Fibroblast of pulmonary artery (primary cell): ENCODE data around the gene CCDC57.

Experiments
- DNase-seq: peaks from one replicate; pipeline ENCODE4 v3.0.0-alpha.2; 2010; ENCODE audit warnings: low read depth
- H3K4me3 ChIP-seq: replicated peaks from 2 replicates; pipeline ENCODE4 v1.5.1; 2011; ENCODE audit warnings: low read depth, mild to moderate bottlenecking, control low read depth, low read length, moderate library complexity
- TF ChIP-seq, protein P1 (sequence below): IDR thresholded peaks from 2 replicates; pipeline ENCODE4 v1.5.1; 2011; ENCODE audit warnings: mild to moderate bottlenecking, control low read depth, low read length, inconsistent platforms; ENCODE audit errors: missing control alignments

Gene CCDC57

DNA sequence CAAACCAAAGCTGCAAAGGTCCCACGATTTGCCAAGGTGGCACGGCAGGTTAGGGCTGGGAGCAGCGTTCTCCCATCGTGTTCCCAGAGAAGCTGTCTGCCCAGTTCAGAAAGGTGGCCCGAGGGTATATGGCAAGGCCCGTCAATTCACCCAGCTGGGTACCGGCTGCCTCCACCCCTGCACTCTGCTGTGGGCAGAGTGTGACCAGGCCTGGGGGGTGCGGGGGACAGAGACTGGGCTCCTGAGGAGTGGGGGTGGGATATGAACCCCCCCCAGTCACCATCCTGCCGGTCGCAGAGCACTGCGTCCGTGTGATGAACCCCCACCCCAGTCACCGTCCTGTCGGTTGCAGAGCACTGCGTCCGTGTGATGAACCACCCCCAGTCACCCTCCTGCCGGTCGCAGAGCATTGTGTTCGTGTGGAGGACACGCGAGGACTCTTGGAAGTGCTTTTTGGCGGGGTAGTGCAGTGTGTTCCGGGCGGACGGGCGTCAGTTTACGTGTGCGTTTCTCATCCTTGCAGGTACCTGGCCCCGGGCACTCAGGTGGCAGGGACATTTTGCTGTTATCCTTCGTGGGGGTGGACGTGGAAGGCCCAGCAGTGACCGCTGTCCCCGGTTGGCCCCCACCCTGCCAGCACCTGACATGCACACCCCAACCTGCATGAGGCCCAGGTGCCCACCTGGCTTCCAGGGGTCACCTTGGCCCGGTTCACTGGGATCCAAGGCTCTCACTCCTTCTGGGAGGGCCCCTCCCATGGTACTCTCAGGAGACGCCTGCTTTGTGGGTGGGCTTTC, 111.9 kb downstream of the CCDC57 start:
- no peak for DNase-seq
- TF ChIP-seq, protein P1, sequence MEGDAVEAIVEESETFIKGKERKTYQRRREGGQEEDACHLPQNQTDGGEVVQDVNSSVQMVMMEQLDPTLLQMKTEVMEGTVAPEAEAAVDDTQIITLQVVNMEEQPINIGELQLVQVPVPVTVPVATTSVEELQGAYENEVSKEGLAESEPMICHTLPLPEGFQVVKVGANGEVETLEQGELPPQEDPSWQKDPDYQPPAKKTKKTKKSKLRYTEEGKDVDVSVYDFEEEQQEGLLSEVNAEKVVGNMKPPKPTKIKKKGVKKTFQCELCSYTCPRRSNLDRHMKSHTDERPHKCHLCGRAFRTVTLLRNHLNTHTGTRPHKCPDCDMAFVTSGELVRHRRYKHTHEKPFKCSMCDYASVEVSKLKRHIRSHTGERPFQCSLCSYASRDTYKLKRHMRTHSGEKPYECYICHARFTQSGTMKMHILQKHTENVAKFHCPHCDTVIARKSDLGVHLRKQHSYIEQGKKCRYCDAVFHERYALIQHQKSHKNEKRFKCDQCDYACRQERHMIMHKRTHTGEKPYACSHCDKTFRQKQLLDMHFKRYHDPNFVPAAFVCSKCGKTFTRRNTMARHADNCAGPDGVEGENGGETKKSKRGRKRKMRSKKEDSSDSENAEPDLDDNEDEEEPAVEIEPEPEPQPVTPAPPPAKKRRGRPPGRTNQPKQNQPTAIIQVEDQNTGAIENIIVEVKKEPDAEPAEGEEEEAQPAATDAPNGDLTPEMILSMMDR, result no peak
- no peak overlapping the region for H3K4me3 ChIP-seq

GRCh38 chr17:82098939-82099763, 113.5 kb downstream of the CCDC57 start:
- no peak for DNase-seq
- TF ChIP-seq, protein P1, result no peak
- peak overlapping the region; percentile 52 for H3K4me3 ChIP-seq

DNA sequence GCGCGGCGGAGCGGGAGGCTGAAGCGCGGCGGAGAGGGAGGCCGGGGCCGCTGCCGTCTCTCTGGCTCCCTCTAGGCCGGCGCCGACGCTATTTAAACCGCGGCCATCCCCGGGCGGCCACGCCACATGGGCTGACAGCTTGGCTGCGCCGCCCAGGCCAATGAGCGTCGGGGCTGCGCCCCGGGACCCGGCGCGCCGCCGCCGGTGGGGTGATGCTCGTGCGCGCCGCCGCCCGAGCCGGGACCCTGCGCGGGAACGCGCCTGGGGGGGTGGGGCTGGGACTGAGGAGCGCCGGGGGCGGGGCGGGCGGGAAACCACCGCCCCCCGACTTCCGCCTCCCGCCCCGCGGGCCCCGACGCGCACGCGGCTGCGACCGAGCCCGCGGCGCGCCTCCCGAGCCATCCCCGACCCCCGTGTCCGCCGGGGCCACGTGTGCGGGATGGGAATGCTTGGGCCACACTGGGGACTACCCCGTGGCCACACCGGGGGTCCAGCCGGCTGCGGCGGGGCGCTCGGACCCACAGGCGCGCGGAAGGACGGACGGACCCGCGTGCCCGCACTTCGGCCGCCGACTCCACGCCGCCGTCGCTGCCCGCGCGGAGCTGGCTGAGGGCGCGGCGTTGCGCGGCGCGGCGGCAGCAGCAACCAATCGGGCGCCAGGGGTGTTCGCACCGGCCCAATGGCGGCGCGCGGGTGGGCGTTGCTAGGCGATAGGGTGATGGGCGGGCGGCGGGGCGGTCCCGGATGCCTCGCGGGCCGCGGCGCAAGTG, 114.3 kb downstream of the CCDC57 start, which contains the start of gene FASN:
Gene FASN, minus strand, starts transcription at position 68 of the 770 bp plus-strand sequence. CDS start 1,791 bp downstream, outside the sequence.
- TF ChIP-seq, protein P1, result peak; percentile 29
- DNase-seq, result peak; percentile 96
- peak within 1 kb of the TSS; percentile 72 for H3K4me3 ChIP-seq

DNA sequence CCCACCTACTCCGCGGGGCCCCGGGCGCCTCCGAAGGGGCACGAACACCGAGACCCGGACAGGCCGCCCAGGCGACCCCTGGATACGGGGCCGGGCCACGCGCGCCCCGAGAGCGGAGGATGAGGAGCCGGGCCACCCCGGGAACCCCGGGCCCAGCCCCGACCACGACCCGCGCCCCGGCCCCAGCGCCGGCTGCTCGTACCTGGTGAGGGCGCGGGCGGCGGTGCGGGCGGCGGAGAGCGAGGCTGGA, 114.8 kb downstream of the CCDC57 start:
- TF ChIP-seq, protein P1, result no peak
- H3K4me3 ChIP-seq, result peak overlapping the region; percentile 72
- DNase-seq, result no peak

DNA sequence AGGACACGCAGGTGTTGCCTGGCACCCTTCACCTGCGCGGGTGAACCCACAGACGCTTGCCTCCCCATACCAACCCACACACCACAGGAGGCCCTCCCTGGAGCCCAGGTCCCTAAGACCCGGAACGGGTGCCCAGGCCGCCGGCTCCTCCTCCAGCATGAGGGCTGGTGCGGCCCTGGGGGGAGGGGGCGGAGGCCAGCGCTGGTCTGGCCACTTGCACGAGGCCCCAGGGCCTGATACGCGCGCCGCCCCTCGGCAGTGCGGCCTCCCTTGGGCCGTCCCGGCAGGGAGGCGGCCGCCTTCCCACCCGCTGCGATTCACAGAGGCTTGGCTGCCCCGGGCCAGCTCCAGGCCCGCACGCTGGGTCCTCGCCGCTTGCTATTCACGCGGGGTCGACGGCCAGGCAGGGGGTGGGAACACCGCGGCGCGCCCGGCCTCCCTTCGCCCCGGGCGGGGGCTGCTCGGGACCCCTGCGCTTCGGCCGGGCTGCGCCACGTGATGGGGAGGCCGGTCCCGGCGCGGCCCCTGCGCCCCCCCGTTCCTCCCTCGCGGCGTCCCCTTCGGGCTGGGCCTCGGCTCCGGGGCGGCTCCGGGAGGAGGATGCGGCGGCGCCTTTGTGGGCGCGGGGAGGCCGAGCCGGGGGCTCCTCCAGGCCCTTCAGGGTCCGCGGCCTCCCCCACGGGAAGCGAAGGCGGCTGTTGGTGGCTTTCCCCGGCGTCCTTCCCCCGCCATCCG, 115.3 kb downstream of the CCDC57 start:
- TF ChIP-seq, protein P1, result no peak
- H3K4me3 ChIP-seq, result peak overlapping the region; percentile 72
- peak; percentile 65 for DNase-seq

DNA sequence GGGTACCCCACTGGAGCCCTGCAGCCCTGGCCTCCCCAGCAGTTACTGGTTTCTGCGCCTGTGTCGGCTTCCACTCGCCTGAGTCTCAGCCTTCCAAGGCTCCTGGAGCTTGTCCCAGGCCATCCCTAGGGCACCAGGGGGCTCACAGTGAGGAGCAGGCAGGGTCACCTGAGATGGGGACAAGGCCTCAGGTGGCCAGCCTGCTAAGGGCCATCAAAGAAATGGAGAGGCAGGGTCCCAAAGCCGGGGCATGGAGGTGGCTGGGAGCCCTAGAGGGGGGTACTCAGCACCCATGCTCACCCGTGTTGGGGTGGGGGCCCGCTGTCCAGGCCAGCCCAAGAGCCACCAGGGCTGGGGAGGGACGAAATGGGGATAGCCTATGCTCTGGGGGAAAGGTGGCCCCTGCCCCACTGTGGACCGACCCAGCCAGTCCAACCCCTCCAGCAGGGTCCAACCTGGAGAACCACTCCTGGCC, 115.9 kb downstream of the CCDC57 start:
- TF ChIP-seq, protein P1, result no peak
- H3K4me3 ChIP-seq, result peak overlapping the region; percentile 72
- DNase-seq, result no peak
